ENCODE measurements around the gene TAF4B.
"Not testable (repeated sequence)": the region's sequence is repeated elsewhere in the genome, so short reads cannot be mapped to it uniquely, and the experiment has no call there.

Gene TAF4B

GRCh38 chr18:26226229-26227050 is at the start of gene TAF4B:
TAF4B (plus strand) TSS chr18:26226445; CDS start chr18:26226934, 489 bp downstream.
- peak; percentile 73 to 80 for DNase-seq

GRCh38 chr18:26181343-26181826 is 44.9 kb upstream of the TAF4B start:
- no peak for DNase-seq

GRCh38 chr18:26183395-26184112 is 42.7 kb upstream of the TAF4B start:
- DNase-seq: no peak

GRCh38 chr18:26185267-26185666 is 41.0 kb upstream of the TAF4B start:
- DNase-seq: no peak

- DNase-seq: peak in 1 of 2 donors; percentile 54
Measured at GRCh38 chr18:26190506-26190905, 35.7 kb upstream of the TAF4B start.

GRCh38 chr18:26192233-26192632 is 34.0 kb upstream of the TAF4B start:
- no peak for DNase-seq

- DNase-seq: no peak
Measured at GRCh38 chr18:26196605-26197004, 29.6 kb upstream of the TAF4B start.

GRCh38 chr18:26202001-26202400 is 24.2 kb upstream of the TAF4B start:
- not testable (repeated sequence) for DNase-seq

- no peak for DNase-seq
Measured at GRCh38 chr18:26205318-26205717, 20.9 kb upstream of the TAF4B start.

- DNase-seq: no peak
Measured at GRCh38 chr18:26206488-26206887, 19.8 kb upstream of the TAF4B start.

GRCh38 chr18:26207937-26208336 is 18.3 kb upstream of the TAF4B start:
- DNase-seq: no peak

- no peak for DNase-seq
Measured at GRCh38 chr18:26208977-26209376, 17.3 kb upstream of the TAF4B start.

GRCh38 chr18:26210147-26210546 is 16.1 kb upstream of the TAF4B start:
- DNase-seq: no peak

- peak in 1 of 2 donors; percentile 23 for DNase-seq
Measured at GRCh38 chr18:26215247-26215970, 10.8 kb upstream of the TAF4B start.

- DNase-seq: no peak
Measured at GRCh38 chr18:26225022-26225693, 1.1 kb upstream of the TAF4B start.

- no peak for DNase-seq
Measured at GRCh38 chr18:26225915-26226228, 373 bp upstream of the TAF4B start.

- DNase-seq: no peak
Measured at GRCh38 chr18:26227051-26227670, 916 bp downstream of the TAF4B start.

- no peak for DNase-seq
Measured at GRCh38 chr18:26228562-26229260, 2.5 kb downstream of the TAF4B start.

GRCh38 chr18:26230497-26230896 is 4.3 kb downstream of the TAF4B start:
- DNase-seq: no peak

- no peak for DNase-seq
Measured at GRCh38 chr18:26233208-26233607, 7.0 kb downstream of the TAF4B start.

GRCh38 chr18:26237363-26237762 is 11.1 kb downstream of the TAF4B start:
- DNase-seq: not testable (repeated sequence)

- DNase-seq: not testable (repeated sequence)
Measured at GRCh38 chr18:26238718-26239117, 12.5 kb downstream of the TAF4B start.

Measured in bone marrow (tissue), 2 donors.